ENCODE measurements around the gene CYP4F3.

The CYP4F3 gene

GRCh38 chr19:15621801-15622200, 18.9 kb upstream of the CYP4F3 start:
- H3K9me3 Mint-ChIP-seq: no peaks in the 10 kb centered on the region
- no peaks in the 10 kb centered on the region for H3K4me1 Mint-ChIP-seq (ENCODE audit: low read depth)
- no peak overlapping the region for H3K4me3 Mint-ChIP-seq
- H3K27me3 Mint-ChIP-seq: peaks cover 18% of the 10 kb centered on the region
- H3K36me3 Mint-ChIP-seq (ENCODE audit: low read depth): no peaks in the 10 kb centered on the region
- no peak overlapping the region for H3K27ac Mint-ChIP-seq

GRCh38 chr19:15622991-15623390, 17.7 kb upstream of the CYP4F3 start:
- H3K27ac Mint-ChIP-seq: no peak overlapping the region
- no peak overlapping the region for H3K4me3 Mint-ChIP-seq
- peaks cover 18% of the 10 kb centered on the region for H3K27me3 Mint-ChIP-seq
- no peaks in the 10 kb centered on the region for H3K36me3 Mint-ChIP-seq (ENCODE audit: low read depth)
- H3K4me1 Mint-ChIP-seq (ENCODE audit: low read depth): no peaks in the 10 kb centered on the region
- H3K9me3 Mint-ChIP-seq: no peaks in the 10 kb centered on the region

- Mint-ChIP-seq H3K9me3 (no peaks in the 10 kb centered on the region), H3K4me3 (no peak overlapping the region), H3K27me3 (peaks cover 18% of the 10 kb centered on the region), H3K4me1 (ENCODE audit: low read depth) (no peaks in the 10 kb centered on the region), H3K27ac (no peak overlapping the region), H3K36me3 (ENCODE audit: low read depth) (no peaks in the 10 kb centered on the region)
Observed at GRCh38 chr19:15623711-15624318, 16.9 kb upstream of the CYP4F3 start.

- Mint-ChIP-seq H3K36me3 (ENCODE audit: low read depth) (no peaks in the 10 kb centered on the region), H3K9me3 (no peaks in the 10 kb centered on the region), H3K4me3 (no peak overlapping the region), H3K27ac (no peak overlapping the region), H3K27me3 (peaks cover 14% of the 10 kb centered on the region), H3K4me1 (ENCODE audit: low read depth) (peaks cover 4% of the 10 kb centered on the region)
Observed at GRCh38 chr19:15628236-15629002, 12.3 kb upstream of the CYP4F3 start.

- no peaks in the 10 kb centered on the region for H3K9me3 Mint-ChIP-seq
- H3K27ac Mint-ChIP-seq: no peak overlapping the region
- no peak overlapping the region for H3K4me3 Mint-ChIP-seq
- peaks cover 13% of the 10 kb centered on the region for H3K27me3 Mint-ChIP-seq
- H3K36me3 Mint-ChIP-seq (ENCODE audit: low read depth): no peaks in the 10 kb centered on the region
- peaks cover 4% of the 10 kb centered on the region for H3K4me1 Mint-ChIP-seq (ENCODE audit: low read depth)
Observed at GRCh38 chr19:15629003-15629880, 11.5 kb upstream of the CYP4F3 start.

GRCh38 chr19:15631817-15632216, 8.9 kb upstream of the CYP4F3 start:
- H3K4me1 Mint-ChIP-seq (ENCODE audit: low read depth): peaks cover 4% of the 10 kb centered on the region
- no peak overlapping the region for H3K27ac Mint-ChIP-seq
- H3K4me3 Mint-ChIP-seq: no peak overlapping the region
- H3K36me3 Mint-ChIP-seq (ENCODE audit: low read depth): no peaks in the 10 kb centered on the region
- no peaks in the 10 kb centered on the region for H3K9me3 Mint-ChIP-seq
- peaks cover 22% of the 10 kb centered on the region for H3K27me3 Mint-ChIP-seq

- Mint-ChIP-seq H3K27ac (no peak overlapping the region), H3K4me3 (no peak overlapping the region), H3K9me3 (no peaks in the 10 kb centered on the region), H3K4me1 (ENCODE audit: low read depth) (peaks cover 4% of the 10 kb centered on the region), H3K27me3 (peaks cover 24% of the 10 kb centered on the region), H3K36me3 (ENCODE audit: low read depth) (no peaks in the 10 kb centered on the region)
Observed at GRCh38 chr19:15633082-15633835, 7.4 kb upstream of the CYP4F3 start.

GRCh38 chr19:15634105-15634504, 6.6 kb upstream of the CYP4F3 start:
- Mint-ChIP-seq H3K4me3 (no peak overlapping the region), H3K4me1 (ENCODE audit: low read depth) (peaks cover 4% of the 10 kb centered on the region), H3K9me3 (no peaks in the 10 kb centered on the region), H3K27ac (no peak overlapping the region), H3K27me3 (peaks cover 21% of the 10 kb centered on the region), H3K36me3 (ENCODE audit: low read depth) (no peaks in the 10 kb centered on the region)

- no peaks in the 10 kb centered on the region for H3K36me3 Mint-ChIP-seq (ENCODE audit: low read depth)
- peaks cover 4% of the 10 kb centered on the region for H3K4me1 Mint-ChIP-seq (ENCODE audit: low read depth)
- no peak overlapping the region for H3K4me3 Mint-ChIP-seq
- H3K9me3 Mint-ChIP-seq: no peaks in the 10 kb centered on the region
- no peak overlapping the region for H3K27ac Mint-ChIP-seq
- peaks cover 21% of the 10 kb centered on the region for H3K27me3 Mint-ChIP-seq
Observed at GRCh38 chr19:15635016-15635805, 5.5 kb upstream of the CYP4F3 start.

GRCh38 chr19:15636026-15636425, 4.7 kb upstream of the CYP4F3 start:
- Mint-ChIP-seq H3K36me3 (ENCODE audit: low read depth) (no peaks in the 10 kb centered on the region), H3K4me3 (no peak overlapping the region), H3K27ac (no peak overlapping the region), H3K9me3 (no peaks in the 10 kb centered on the region), H3K27me3 (peaks cover 16% of the 10 kb centered on the region), H3K4me1 (ENCODE audit: low read depth) (peaks cover 4% of the 10 kb centered on the region)

GRCh38 chr19:15639596-15639995, 1.1 kb upstream of the CYP4F3 start:
- no peaks in the 10 kb centered on the region for H3K36me3 Mint-ChIP-seq (ENCODE audit: low read depth)
- no peak overlapping the region for H3K27ac Mint-ChIP-seq
- H3K9me3 Mint-ChIP-seq: no peaks in the 10 kb centered on the region
- H3K4me1 Mint-ChIP-seq (ENCODE audit: low read depth): peaks cover 5% of the 10 kb centered on the region
- no peak overlapping the region for H3K4me3 Mint-ChIP-seq
- H3K27me3 Mint-ChIP-seq: peaks cover 9% of the 10 kb centered on the region

GRCh38 chr19:15640904-15641597, 354 bp downstream of the CYP4F3 start:
- peaks cover 7% of the 10 kb centered on the region for H3K27me3 Mint-ChIP-seq
- no peak overlapping the region for H3K27ac Mint-ChIP-seq
- H3K36me3 Mint-ChIP-seq (ENCODE audit: low read depth): no peaks in the 10 kb centered on the region
- no peak overlapping the region for H3K4me3 Mint-ChIP-seq
- H3K4me1 Mint-ChIP-seq (ENCODE audit: low read depth): peaks cover 5% of the 10 kb centered on the region
- H3K9me3 Mint-ChIP-seq: no peaks in the 10 kb centered on the region

- Mint-ChIP-seq H3K4me1 (ENCODE audit: low read depth) (peaks cover 5% of the 10 kb centered on the region), H3K9me3 (no peaks in the 10 kb centered on the region), H3K4me3 (no peak overlapping the region), H3K27ac (no peak overlapping the region), H3K27me3 (peaks cover 3% of the 10 kb centered on the region), H3K36me3 (ENCODE audit: low read depth) (no peaks in the 10 kb centered on the region)
Observed at GRCh38 chr19:15641901-15642491, 1.3 kb downstream of the CYP4F3 start.
